NK-92 treated with Interleukin-12 subunit alpha and Interleukin-12 subunit beta, amount 100 ng/mL, for 24 hours (cell line): Measurements from ENCODE around the gene RDH16.
"Not testable (repeated sequence)": the region's sequence is repeated elsewhere in the genome, so short reads cannot be mapped to it uniquely, and the experiment has no call there.

Source experiments
- DNase-seq: peaks from one replicate; lab custom pipeline; 2025; lab: John Stamatoyannopoulos, UW

Gene RDH16

DNA sequence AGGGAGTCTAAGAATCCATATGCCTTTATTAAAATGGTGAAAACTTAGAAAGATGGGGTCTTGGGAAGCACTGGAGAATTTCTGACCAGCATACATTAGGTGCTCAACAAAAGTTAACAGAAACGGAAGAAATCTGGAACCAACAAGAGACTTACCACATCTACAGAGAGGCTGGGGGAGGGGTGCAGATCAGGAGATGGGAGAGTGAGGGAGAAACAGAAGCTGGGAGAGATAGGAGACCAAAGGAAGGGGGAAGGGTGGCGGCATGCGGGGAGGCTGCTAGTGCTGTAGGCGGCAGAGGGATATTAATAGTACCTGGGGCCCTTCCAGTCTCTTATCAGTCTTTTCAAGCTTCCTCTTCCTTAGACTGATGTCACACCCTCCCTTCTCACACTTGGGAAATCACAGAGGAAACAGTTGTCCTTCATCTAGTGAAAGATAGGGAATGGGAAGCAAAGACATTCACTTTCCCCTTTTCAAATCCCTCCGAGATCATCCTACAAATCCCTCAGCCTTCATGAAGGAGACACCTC is 30.9 kb upstream of the RDH16 start:
- DNase-seq = no peak

DNA sequence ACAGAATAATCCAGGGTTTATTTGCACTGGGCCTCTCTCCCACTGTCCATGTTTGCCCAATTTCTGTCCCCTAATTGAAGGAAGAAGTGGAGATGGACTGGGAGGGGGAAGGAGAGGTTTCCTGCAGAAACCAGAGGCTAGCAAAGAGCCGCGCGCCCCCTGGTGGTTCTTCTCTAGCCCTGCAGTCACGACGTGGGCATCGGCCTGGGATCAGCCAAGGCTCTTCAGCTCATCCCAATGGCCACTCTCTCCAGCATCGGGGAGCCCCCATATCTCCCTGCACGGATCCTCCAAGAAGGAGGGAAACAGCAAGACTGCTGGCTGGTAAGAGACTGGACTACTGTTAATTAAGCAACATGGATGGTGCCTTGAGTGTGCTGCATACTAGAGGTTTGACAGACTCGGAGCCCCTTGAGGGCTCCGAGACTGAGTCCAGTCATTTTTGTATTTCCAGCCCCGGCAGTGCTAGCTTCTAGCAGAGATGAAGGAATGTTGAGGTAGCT is 30.2 kb upstream of the RDH16 start:
- peak; percentile 22 for DNase-seq

DNA sequence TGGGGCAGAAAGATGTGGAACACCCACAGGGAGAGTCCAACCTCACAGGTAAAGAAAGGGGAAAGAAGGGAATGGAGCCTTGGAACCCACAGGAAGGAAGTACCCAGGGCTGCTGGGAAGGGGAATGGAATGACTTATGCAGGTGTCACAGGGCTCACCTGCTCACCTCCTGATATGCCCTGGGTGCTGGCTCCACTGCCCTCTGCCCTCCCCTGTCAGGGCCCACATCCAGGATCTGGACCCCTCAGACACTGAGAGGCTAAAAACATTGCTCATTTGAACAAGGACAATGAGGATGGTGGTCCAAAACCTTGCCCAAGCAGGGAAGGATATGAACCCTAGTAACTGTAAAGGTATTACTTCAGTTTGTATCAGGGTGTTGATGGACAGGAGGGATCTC is 29.6 kb upstream of the RDH16 start:
- no peak for DNase-seq

DNA sequence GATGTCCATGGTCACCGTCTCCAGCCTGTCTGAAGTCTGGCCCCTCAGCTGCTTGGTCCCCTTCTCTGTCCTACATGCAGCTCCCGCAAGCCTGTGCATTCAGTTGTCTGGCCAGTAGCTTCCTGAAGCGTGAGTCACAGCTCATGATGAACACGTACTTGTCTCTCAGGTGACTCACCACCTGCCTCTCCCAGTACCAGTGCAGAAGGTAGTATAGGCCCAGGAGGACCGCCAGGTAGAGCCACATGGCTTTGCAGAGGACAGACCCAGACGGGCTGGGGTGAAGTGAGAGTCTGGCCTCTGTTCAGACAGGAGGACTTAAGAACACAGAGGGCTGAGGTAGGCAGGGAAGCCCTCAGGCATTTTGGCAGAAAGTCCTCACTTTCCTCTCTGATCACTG is 28.3 kb upstream of the RDH16 start:
- not testable (repeated sequence) for DNase-seq

DNA sequence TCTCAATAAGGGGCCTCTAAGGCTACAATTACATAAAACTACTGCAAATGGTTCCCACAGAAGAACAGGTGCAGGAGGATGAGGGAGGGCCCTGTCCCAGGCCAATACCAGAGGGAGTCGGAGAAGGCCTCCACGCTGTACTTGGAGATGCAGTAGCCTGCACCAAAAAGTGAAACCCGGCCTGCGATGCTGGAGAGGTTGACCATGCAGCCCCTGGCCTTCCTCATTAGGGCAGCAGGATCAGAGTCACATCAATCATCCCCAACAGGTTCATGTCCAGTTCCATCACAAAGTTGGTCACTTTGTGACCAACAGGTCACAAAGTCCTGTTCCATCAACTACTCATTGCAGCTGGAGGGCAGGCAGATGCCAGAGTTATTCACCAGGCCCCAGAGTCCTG is 26.0 kb upstream of the RDH16 start:
- no peak for DNase-seq

DNA sequence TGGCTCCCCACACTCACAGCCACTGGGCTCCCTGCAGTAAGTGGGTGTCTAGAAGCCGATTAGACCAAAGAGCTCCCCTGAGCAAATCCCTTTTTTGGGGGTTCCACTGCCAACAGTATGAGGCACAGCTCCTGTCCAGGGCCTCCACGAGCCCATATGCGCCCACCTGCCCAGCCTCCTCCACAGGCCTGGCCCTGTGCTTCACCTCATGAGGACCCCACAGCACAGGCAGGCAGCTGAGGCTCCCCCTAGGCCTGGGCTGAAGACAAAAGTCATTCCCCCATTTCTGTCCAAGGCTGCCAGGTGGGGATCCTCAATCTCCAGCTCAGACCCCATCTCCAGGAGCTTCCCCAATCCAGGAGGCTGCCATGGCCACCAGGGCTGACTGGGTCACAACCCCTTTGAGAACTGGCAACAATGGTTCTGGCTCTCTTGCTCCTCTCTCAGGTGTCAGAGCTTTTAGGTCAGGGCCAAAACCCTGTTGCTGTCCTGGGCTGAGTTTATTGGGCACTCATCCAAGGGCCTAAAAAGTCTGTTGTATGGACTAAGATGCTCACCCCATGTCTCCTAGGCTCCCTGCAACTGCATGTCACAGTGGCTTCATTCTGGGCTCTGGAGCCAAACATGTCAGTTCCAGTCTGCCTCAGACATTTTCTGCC is 25.3 kb upstream of the RDH16 start:
- not testable (repeated sequence) for DNase-seq

DNA sequence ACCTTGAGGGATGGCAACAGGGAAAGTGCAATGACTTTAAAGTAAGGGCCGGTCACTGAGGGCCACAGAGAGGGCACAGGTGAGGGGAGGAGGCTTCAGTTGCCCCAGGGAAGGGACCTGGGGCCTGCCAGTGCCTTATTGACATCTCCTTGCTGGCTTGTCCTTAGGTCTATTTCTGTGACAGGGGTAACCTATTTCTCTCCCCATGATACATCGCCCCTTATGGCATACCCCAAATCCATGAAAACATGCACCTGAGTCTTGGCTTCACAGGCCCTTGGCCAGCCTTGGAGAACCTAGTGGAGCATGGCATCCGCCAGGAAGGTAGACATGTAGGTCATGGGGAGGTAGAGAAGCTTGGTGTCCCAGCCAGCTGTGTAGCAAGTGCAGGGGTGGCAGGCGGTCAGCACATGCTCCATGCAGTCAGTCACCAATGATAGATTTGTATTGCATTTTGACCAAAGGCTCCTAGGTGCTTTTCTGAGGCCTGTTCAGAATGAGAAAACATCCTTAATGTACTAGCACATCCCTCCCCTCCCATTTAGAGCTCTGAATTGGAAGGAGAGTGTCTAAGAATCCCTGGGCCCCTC is 23.6 kb upstream of the RDH16 start:
- no peak for DNase-seq

DNA sequence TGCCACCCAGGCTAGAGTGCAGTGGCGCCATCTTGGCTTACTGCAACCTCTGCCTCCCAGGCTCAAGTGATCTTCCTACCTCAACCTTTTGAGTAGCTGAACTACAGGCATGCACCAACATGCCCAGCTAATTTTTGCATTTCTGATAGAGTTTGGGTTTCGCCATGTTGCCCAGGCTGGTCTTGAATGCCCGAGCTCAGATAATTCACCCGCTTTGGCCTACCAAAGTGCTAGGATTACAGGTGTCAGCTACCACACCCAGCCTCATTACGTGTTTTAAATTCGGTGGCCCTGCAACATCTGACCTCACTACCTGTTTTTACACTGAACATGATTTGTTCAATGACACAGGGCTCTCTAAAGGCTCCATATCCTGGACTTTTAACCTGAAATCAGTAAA is 22.9 kb upstream of the RDH16 start:
- no peak for DNase-seq

DNA sequence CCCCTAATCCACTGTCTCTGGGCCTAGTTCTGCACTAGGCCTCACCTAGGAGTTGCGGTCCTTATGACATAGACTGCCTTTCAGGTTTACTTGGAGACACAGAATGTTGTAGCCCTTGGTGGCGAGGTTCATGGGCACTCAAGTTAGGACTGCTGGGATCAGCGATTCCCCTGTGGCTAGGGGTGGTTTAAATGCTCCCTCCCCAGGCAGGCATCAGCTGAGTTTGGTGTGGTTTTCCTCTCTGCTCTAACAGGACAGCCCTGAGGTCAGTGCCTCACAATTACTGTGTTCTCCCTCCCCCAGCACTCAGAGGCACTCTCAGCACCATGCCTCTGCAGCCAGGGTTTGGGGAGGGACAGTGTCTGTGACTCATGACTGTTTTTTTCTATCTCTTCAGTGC is 22.2 kb upstream of the RDH16 start:
- no peak for DNase-seq

DNA sequence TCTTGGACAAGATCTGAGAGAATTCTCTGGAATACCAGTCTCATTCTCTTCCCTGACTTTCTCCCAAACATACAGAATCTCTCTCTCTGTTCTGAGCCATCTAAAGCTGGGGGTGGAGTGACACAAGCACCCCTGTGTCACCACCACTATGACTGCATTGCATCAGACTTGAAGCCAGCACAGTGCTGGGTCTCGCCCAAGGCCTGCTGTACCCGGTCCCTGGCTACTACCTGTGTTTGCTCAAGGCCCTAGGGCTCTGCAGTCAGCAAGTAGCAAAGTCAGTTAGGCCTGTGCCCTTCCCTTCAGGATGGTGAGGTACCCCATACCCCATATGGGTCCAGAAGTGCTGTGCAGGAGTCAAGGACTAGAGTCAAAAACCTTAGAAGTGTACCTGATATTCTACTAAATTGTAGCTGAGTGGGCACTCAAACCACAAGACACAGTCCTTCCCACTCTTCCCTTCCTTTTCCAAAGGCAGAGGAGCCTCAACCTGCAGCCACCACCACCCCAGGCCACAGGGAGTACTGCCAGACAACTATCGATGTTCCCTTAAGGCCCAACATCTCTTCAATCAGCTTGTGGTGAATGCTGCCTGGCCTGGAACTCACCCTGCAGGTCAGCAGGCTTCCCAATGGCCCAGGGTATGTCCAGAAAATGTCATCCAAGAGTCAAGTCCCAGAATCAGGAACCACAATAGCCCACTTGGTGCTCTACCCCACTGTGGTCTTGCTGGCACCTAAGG is 21.2 kb upstream of the RDH16 start:
- DNase-seq = no peak

DNA sequence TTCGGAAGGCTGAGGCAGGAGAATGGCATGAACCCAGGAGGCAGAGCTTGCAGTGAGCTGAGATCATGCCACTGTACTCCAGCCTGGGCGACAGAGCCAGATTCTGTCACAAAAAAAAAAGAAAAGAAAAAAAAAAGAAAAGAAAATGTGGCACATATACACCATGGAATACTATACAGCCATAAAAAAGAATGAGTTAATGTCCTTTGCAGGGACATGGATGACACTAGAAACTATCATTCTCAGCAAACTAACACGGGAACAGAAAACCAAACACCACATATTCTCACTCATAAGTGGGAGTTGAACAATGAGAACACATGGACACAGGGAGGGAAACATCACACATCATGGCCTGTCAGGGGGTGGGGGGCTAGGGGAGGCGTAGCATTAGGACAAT is 20.0 kb upstream of the RDH16 start:
- not testable (repeated sequence) for DNase-seq

DNA sequence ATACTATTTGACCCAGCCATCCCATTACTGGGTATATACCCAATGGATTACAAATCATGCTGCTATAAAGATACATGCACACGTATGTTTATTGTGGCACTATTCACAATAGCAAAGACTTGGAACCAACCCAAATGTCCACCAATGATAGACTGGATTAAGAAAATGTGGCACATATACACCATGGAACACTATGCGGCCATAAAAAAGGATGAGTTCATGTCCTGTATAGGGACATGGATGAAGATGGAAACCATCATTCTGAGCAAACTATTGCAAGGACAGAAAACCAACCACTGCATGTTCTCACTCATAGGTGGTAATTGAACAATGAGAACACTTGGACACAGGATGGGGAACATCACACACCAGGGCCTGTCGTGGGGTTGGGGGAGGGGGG is 16.8 kb upstream of the RDH16 start:
- DNase-seq = not testable (repeated sequence)

DNA sequence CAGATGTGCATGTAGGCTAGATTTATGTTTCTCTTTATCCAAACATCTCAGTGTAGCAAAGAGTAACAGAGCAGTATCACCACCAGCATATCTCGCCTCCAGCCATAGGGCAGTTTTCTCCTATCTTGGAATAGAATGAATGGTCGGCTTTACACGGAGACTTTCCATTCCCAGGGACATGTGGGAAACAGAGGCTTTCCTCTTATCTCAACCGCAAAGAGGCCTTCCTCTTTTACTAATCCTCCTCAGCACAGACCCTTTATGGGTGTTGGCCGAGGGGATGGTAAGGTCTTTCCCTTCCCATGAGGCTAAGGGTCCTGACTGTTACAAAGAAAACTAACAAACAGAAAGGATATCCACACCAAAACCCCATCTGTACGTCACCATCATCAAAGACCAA is 11.5 kb upstream of the RDH16 start:
- not testable (repeated sequence) for DNase-seq

DNA sequence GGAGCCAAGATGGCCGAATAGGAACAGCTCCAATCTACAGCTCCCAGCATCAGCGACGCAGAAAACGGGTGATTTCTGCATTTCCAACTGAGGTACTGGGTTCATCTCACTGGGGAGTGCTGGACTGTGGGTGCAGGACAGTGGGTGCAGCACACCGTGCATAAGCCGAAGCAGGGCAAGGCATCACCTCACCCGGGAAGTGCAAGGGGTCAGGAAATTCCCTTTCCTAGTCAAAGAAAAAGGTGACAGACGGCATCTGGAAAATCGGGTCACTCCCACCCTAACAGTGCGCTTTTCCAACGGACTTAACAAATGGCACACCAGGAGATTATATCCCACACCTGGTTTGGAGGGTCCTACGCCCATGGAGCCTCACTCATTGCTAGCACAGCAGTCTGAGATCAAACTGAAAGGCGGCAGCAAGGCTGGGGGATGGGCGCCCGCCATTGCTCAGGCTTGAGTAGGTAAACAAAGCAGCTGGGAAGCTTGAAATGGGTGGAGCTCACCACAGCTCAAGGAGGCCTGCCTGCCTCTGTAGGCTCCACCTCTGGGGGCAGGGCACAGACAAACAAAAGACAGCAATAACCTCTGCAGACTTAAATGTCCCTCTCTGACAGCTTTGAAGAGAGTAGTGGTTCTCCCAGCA is 8.7 kb upstream of the RDH16 start:
- not testable (repeated sequence) for DNase-seq

DNA sequence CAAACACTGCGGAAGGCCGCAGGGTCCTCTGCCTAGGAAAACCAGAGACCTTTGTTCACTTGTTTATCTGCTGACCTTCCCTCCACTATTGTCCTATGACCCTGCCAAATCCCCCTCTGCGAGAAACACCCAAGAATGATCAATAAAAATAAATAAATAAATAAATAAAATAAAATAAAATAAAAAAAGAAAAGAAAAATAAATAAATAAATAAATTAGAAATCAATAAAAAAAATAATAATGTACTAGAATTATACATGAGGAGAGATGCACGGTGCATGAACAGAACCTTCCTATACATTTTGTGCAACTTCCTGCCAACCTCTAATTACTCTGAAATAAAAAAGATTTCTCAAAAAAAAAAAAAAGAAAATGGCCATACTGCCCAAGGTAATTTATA is 7.7 kb upstream of the RDH16 start:
- DNase-seq = not testable (repeated sequence)

DNA sequence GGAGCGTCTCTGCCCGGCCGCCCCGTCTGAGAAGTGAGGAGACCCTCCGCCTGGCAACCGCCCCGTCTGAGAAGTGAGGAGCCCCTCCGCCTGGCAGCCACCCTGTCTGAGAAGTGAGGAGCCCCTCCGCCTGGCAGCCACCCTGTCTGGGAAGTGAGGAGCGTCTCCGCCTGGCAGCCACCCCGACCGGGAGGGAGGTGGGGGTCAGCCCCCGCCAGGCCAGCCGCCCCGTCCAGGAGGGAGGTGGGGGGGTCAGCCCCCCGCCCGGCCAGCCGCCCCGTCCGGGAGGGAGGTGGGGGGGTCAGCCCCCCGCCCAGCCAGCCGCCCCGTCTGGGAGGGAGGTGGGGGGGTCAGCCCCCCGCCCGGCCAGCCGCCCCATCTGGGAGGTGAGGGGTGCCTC is 6.1 kb upstream of the RDH16 start:
- DNase-seq = not testable (repeated sequence)

DNA sequence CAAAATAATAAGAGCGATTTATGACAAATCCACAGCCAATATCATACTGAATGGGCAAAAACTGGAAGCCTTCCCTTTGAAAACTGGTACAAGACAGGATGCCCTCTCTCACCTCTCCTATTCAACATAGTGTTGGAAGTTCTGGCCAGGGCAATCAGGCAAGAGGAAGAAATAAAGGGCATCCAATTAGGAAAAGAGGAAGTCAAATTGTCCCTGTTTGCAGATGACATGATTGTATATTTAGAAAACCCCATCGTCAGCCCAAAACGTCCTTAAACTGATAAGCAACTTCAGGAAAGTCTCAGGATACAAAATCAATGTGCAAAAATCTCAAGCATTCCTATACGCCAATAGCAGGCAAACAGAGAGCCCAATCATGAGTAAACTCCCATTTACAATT is 4.8 kb upstream of the RDH16 start:
- not testable (repeated sequence) for DNase-seq

DNA sequence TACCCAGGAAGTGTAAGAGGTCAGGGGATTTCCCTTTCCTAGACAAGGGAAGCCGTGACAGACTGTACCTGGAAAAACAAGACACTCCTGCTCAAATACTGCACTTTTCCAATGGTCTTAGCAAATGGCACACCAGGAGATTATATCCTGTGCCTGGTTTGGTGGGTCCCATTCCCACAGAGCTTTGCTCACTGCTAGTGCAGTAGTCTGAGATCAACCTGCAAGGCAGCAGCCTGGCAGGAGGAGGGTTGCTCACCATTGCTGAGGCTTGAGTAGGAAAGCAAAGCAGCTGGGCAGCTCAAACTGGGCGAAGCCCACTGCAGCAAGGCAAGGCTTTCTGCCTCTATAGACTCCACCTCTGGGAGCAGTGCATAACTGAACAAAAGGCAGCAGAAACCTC is 1.0 kb upstream of the RDH16 start:
- DNase-seq = no peak

DNA sequence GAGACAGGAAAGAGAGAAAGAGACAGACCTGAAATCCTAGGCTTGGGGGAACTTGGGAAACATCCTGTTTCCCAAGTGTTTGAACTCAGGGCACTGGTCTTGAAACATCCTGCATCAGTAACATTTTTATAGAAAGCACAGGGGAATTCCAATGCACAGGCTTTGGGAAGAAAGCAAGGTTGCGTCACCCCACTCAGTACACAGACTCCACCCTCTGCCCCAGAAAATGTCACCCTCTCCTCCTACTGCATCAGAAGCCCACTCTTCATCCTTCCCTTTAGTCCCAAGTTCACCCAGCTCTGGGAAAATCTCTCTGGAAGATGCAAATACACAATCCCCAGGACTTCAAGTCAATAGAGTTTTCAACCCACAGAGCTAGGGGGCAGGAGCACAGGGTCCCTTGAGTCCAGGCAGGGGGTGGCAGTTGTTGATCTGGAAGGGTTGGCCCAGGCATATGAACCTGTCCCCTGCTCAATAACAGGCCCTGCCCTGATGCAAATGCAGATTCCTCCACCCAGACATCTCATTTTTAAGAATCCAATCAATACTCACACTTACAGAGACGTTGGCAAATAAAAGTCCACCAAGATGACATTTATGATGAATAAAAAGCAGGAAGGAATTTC is 1.7 kb downstream of the RDH16 start:
- no peak for DNase-seq

DNA sequence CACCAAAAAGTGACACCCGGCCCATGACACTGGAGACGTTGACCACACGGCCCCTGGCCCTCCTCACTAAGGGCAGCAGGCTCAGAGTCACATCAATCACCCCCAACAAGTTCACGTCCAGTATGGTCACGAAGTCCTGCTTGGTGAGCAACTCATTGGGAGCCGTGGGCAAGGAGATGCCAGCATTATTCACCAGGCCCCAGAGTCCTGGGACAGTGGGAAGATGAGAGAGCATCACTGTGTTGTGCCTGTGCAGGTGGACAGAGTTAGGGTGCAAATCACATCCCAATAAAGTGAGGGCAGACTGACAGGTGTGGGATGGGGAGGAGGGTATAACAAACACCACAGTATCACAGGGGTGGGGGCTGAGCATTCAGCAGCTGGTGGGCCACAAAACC is 2.5 kb downstream of the RDH16 start:
- DNase-seq = no peak

DNA sequence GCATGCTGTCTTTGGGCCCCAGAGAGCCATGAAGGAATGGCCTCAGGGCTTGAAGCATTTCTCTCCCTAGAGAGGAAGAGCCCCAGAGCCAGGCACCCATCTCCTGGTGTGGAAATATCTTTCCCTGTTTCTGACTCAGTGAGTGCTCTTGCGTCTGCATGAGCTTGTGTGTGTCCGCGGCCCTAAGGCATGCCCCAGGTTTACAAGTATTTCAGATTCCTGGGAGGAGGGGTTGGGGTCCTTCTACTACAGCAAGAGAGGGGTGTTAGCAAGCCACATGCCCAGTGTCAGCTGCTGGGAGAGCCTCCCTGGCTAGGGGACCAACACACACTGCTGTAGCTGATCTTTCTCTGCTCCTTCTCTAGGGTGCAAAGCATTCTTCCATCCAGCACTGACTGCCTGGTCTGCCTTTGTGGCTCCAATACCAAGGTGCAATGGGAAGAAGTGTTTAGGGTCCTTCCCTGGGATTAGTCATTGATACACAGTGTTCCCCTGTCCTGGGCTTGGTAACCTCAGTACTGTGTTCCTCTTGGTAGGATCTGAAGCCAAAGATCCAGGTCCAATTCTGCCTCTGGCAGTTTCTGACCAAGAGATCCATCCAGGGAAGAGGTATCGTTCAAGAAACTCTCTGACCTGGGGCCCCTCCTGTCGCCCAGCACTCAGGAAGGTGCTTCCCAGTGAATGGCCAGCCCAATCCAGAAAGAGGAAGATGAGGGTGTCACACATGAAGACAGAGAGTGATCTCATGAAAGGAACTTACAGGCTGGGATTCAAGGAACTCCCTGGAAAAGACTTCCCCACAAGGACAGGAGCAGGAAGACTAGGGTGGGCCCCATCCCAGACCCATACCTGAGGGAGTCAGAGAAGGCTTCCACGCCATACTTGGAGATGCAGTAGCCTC is 3.1 kb downstream of the RDH16 start:
- DNase-seq = no peak
